ENCODE results near the gene CD160.

CD160 gene

GRCh38 chr1:145729196-145729595 lies 9.9 kb downstream of the CD160 start:
- DNase-seq (ENCODE audit: low read depth, low spot score), result no peak
- Histone ChIP-seq H3K4me1 (ENCODE audit: insufficient read depth, insufficient read length) (no peaks in the 10 kb centered on the region), H3K27me3 (ENCODE audit: insufficient read depth, insufficient read length) (no peaks in the 10 kb centered on the region), H3K9ac (ENCODE audit: insufficient read length, low read depth) (no peak overlapping the region), H3K36me3 (ENCODE audit: insufficient read depth, insufficient read length, low read length) (no peaks in the 10 kb centered on the region), H3K4me3 (ENCODE audit: insufficient read length, low read depth) (no peak overlapping the region), H3K9me3 (ENCODE audit: insufficient read depth, low read length) (no peaks in the 10 kb centered on the region)
- TF ChIP-seq YY1 (IDR thresholded peaks at IDR 0.05; ENCODE audit: insufficient read depth, insufficient read length), result no peak
- TF ChIP-seq SUZ12 (IDR thresholded peaks at IDR 0.05; ENCODE audit: extremely low read depth, insufficient read depth, insufficient read length), result no peak
- no peak for TF ChIP-seq ZNF274 (IDR thresholded peaks at IDR 0.05; ENCODE audit: low read depth, low read length)

GRCh38 chr1:145729666-145730436 lies 10.6 kb downstream of the CD160 start:
- no peak for DNase-seq (ENCODE audit: low read depth, low spot score)
- H3K4me3 ChIP-seq (ENCODE audit: insufficient read length, low read depth), result no peak overlapping the region
- H3K27me3 ChIP-seq (ENCODE audit: insufficient read depth, insufficient read length), result no peaks in the 10 kb centered on the region
- H3K9ac ChIP-seq (ENCODE audit: insufficient read length, low read depth), result no peak overlapping the region
- H3K9me3 ChIP-seq (ENCODE audit: insufficient read depth, low read length), result no peaks in the 10 kb centered on the region
- H3K36me3 ChIP-seq (ENCODE audit: insufficient read depth, insufficient read length, low read length), result no peaks in the 10 kb centered on the region
- no peaks in the 10 kb centered on the region for H3K4me1 ChIP-seq (ENCODE audit: insufficient read depth, insufficient read length)
- TF ChIP-seq ZNF274 (IDR thresholded peaks at IDR 0.05; ENCODE audit: low read depth, low read length), result no peak
- no peak for TF ChIP-seq SUZ12 (IDR thresholded peaks at IDR 0.05; ENCODE audit: extremely low read depth, insufficient read depth, insufficient read length)
- no peak for TF ChIP-seq YY1 (IDR thresholded peaks at IDR 0.05; ENCODE audit: insufficient read depth, insufficient read length)

DNA sequence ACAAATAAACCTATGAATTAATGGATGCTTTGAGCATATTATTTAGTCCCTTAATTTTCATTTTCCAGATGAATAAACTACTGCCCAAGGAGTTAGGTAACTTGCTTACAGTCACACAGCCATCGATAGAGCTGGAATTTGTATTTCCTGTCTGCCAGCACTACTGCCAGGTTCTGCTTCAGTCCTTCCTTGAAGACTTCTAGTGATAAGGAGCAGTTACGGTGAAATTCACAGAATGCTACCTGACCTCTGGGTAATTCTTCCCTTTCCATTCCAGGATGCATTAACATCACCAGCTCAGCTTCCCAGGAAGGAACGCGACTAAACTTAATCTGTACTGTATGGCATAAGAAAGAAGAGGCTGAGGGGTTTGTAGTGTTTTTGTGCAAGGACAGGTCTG lies 11.2 kb downstream of the CD160 start:
- no peak overlapping the region for H3K9ac ChIP-seq (ENCODE audit: insufficient read length, low read depth)
- H3K4me3 ChIP-seq (ENCODE audit: insufficient read length, low read depth), result no peak overlapping the region
- H3K4me1 ChIP-seq (ENCODE audit: insufficient read depth, insufficient read length), result no peaks in the 10 kb centered on the region
- no peaks in the 10 kb centered on the region for H3K27me3 ChIP-seq (ENCODE audit: insufficient read depth, insufficient read length)
- TF ChIP-seq YY1 (IDR thresholded peaks at IDR 0.05; ENCODE audit: insufficient read depth, insufficient read length), result no peak
- TF ChIP-seq ZNF274 (IDR thresholded peaks at IDR 0.05; ENCODE audit: low read depth, low read length), result no peak
- no peak for TF ChIP-seq SUZ12 (IDR thresholded peaks at IDR 0.05; ENCODE audit: extremely low read depth, insufficient read depth, insufficient read length)
- no peaks in the 10 kb centered on the region for H3K9me3 ChIP-seq (ENCODE audit: insufficient read depth, low read length)
- no peak for DNase-seq (ENCODE audit: low read depth, low spot score)
- no peaks in the 10 kb centered on the region for H3K36me3 ChIP-seq (ENCODE audit: insufficient read depth, insufficient read length, low read length)

DNA sequence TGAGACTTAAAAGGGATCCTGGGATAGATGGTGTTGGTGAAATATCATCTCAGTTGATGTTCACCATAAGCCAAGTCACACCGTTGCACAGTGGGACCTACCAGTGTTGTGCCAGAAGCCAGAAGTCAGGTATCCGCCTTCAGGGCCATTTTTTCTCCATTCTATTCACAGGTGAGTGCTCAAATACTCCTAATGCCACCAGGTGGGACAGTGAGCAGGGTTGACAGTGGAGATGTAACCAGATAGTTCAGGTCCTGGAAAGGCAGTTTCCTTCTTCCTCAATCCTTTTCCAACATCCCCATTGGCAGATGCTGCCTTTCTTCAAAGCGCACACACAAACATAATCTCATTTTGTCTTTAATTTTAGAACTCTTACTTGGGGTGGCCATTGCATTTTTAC lies 11.6 kb downstream of the CD160 start:
- H3K27me3 ChIP-seq (ENCODE audit: insufficient read depth, insufficient read length), result no peaks in the 10 kb centered on the region
- no peaks in the 10 kb centered on the region for H3K9me3 ChIP-seq (ENCODE audit: insufficient read depth, low read length)
- DNase-seq (ENCODE audit: low read depth, low spot score), result no peak
- H3K9ac ChIP-seq (ENCODE audit: insufficient read length, low read depth), result no peak overlapping the region
- H3K4me1 ChIP-seq (ENCODE audit: insufficient read depth, insufficient read length), result no peaks in the 10 kb centered on the region
- TF ChIP-seq YY1 (IDR thresholded peaks at IDR 0.05; ENCODE audit: insufficient read depth, insufficient read length), result no peak
- H3K36me3 ChIP-seq (ENCODE audit: insufficient read depth, insufficient read length, low read length), result no peaks in the 10 kb centered on the region
- no peak overlapping the region for H3K4me3 ChIP-seq (ENCODE audit: insufficient read length, low read depth)

DNA sequence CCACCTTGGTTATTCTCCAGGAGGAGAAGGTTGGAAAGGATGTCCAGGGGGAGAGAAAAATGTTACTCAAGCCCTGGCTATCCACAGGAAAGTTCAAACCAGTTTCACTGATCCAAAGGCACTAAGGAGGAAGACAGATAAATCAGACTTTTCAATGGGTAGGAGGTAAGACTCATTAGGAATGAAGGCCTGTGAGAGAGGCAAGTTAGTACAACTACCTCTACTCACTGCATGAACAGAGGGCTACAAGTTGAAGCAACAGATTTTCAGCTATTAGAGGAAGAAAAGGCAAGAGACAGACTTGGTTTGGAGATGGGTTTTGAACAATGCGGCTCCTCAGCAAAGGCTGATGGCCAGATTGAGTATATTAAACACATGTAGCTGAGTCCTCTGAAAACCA lies 16.9 kb downstream of the CD160 start:
- Histone ChIP-seq H3K9me3 (ENCODE audit: insufficient read depth, low read length) (no peaks in the 10 kb centered on the region), H3K4me3 (ENCODE audit: insufficient read length, low read depth) (no peak overlapping the region), H3K36me3 (ENCODE audit: insufficient read depth, insufficient read length, low read length) (peaks cover 1% of the 10 kb centered on the region), H3K9ac (ENCODE audit: insufficient read length, low read depth) (no peak overlapping the region), H3K27me3 (ENCODE audit: insufficient read depth, insufficient read length) (no peaks in the 10 kb centered on the region), H3K4me1 (ENCODE audit: insufficient read depth, insufficient read length) (no peaks in the 10 kb centered on the region)
- no peak for DNase-seq (ENCODE audit: low read depth, low spot score)
- no peak for TF ChIP-seq ZNF274 (IDR thresholded peaks at IDR 0.05; ENCODE audit: low read depth, low read length)
- TF ChIP-seq YY1 (IDR thresholded peaks at IDR 0.05; ENCODE audit: insufficient read depth, insufficient read length), result no peak
- TF ChIP-seq SUZ12 (IDR thresholded peaks at IDR 0.05; ENCODE audit: extremely low read depth, insufficient read depth, insufficient read length), result no peak

DNA sequence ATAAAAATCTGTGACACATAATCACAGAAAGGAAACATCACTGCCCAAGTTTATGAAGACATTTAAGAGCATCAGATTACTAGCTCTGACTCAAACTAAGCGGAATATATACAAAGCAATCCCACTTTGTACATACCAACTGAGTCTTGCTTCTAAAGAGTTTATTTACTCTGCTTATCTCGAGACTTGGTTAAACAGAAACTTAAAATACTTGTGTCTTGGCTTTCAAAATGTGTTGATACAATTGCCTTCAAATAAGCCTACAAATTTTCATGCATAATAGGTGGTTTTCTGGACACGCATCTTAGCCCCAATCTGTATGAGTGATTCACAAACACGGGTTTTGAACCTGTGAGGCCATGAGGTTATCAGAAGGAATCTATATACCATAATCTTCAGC lies 21.0 kb downstream of the CD160 start:
- Histone ChIP-seq H3K27me3 (ENCODE audit: insufficient read depth, insufficient read length) (no peaks in the 10 kb centered on the region), H3K4me1 (ENCODE audit: insufficient read depth, insufficient read length) (no peaks in the 10 kb centered on the region), H3K4me3 (ENCODE audit: insufficient read length, low read depth) (no peak overlapping the region), H3K36me3 (ENCODE audit: insufficient read depth, insufficient read length, low read length) (peaks cover 30% of the 10 kb centered on the region), H3K9ac (ENCODE audit: insufficient read length, low read depth) (no peak overlapping the region), H3K9me3 (ENCODE audit: insufficient read depth, low read length) (no peaks in the 10 kb centered on the region)
- no peak for DNase-seq (ENCODE audit: low read depth, low spot score)
- TF ChIP-seq ZNF274 (IDR thresholded peaks at IDR 0.05; ENCODE audit: low read depth, low read length) (no peak), YY1 (IDR thresholded peaks at IDR 0.05; ENCODE audit: insufficient read depth, insufficient read length) (no peak), SUZ12 (IDR thresholded peaks at IDR 0.05; ENCODE audit: extremely low read depth, insufficient read depth, insufficient read length) (no peak)

- no peak for DNase-seq (ENCODE audit: low read depth, low spot score)
- Histone ChIP-seq H3K9me3 (ENCODE audit: insufficient read depth, low read length) (no peaks in the 10 kb centered on the region), H3K27me3 (ENCODE audit: insufficient read depth, insufficient read length) (no peaks in the 10 kb centered on the region), H3K9ac (ENCODE audit: insufficient read length, low read depth) (no peak overlapping the region), H3K4me3 (ENCODE audit: insufficient read length, low read depth) (no peak overlapping the region), H3K4me1 (ENCODE audit: insufficient read depth, insufficient read length) (no peaks in the 10 kb centered on the region), H3K36me3 (ENCODE audit: insufficient read depth, insufficient read length, low read length) (peaks cover 62% of the 10 kb centered on the region)
- TF ChIP-seq ZNF274 (IDR thresholded peaks at IDR 0.05; ENCODE audit: low read depth, low read length), result no peak
- TF ChIP-seq YY1 (IDR thresholded peaks at IDR 0.05; ENCODE audit: insufficient read depth, insufficient read length), result no peak
- TF ChIP-seq SUZ12 (IDR thresholded peaks at IDR 0.05; ENCODE audit: extremely low read depth, insufficient read depth, insufficient read length), result no peak
Measured at GRCh38 chr1:145747398-145748247, 28.3 kb downstream of the CD160 start.

All from NT2/D1 (cell line).